Measurements from ENCODE around the gene FAM136A. TPM values are rescaled to one million over a fixed set of nuclear protein-coding genes. Genes with fewer than 3 reads are reported as not detected.
"Not testable (repeated sequence)": the region's sequence is repeated elsewhere in the genome, so short reads cannot be mapped to it uniquely, and the experiment has no call there.

FAM136A gene
- total and polyA plus RNA-seq, 4 experiments from 2014 or later: 26.2 to 43.6 (median 30.4) TPM

DNA sequence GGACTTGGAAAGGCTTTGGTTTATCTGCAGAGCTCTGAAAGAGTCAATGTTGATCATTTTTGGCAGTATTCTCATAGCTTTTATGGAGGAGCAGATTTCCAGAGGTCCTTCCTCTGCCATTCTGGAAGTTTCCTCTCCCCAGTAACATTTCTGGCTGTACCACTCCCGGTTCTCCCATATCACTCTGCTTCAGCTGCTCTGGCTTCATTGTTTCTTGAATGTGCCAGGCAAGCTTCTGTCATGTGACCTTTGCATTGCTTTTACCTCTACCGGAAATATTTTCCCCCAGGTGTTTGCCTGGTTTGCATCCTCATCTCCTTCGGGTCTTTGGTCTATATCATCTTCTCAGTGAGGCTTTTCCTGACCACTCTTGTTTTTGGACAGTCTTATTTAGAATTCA lies 31.5 kb downstream of the FAM136A start:
- Histone ChIP-seq H3K9me3 (ENCODE audit: control insufficient read depth in 1 of 2, low read length in 2 of 2) (no peaks in the 10 kb centered on the region), H3K4me1 (ENCODE audit: insufficient read depth, low read length) (no peaks in the 10 kb centered on the region), H3K27ac (ENCODE audit: low read depth, low read length) (no peak overlapping the region), H3K36me3 (ENCODE audit: insufficient read depth, low read length) (peaks cover 8% of the 10 kb centered on the region), H3K4me3 (ENCODE audit: low read length in 2 of 2) (no peak overlapping the region), H3K27me3 (ENCODE audit: insufficient read depth, low read length) (no peaks in the 10 kb centered on the region)
- Mint-ChIP-seq H3K27ac (peak overlapping the region in 3 of 7 donors; percentile 1 to 42 (median 37)), H3K27me3 (no peaks in the 10 kb centered on the region), H3K9me3 (no peaks in the 10 kb centered on the region), H3K4me3 (no peak overlapping the region), H3K36me3 (peaks cover 35 to 42% of the 10 kb centered on the region in 2 donors), H3K4me1 (peaks cover 4 to 19% (median 13%) of the 10 kb centered on the region in 4 donors)
- POLR2A ChIA-PET (ENCODE audit: partially characterized antibody): interaction anchor here (1.4 kb wide), 1 partner anchor 13 kb away, joined by 4 read pairs; the partner anchor contains the start of gene PCYOX1
- intact Hi-C loops (cut with micrococcal nuclease): no loop called here
- CTCF ChIA-PET (ENCODE audit: partially characterized antibody): no interaction called here
- no peak for DNase-seq

DNA sequence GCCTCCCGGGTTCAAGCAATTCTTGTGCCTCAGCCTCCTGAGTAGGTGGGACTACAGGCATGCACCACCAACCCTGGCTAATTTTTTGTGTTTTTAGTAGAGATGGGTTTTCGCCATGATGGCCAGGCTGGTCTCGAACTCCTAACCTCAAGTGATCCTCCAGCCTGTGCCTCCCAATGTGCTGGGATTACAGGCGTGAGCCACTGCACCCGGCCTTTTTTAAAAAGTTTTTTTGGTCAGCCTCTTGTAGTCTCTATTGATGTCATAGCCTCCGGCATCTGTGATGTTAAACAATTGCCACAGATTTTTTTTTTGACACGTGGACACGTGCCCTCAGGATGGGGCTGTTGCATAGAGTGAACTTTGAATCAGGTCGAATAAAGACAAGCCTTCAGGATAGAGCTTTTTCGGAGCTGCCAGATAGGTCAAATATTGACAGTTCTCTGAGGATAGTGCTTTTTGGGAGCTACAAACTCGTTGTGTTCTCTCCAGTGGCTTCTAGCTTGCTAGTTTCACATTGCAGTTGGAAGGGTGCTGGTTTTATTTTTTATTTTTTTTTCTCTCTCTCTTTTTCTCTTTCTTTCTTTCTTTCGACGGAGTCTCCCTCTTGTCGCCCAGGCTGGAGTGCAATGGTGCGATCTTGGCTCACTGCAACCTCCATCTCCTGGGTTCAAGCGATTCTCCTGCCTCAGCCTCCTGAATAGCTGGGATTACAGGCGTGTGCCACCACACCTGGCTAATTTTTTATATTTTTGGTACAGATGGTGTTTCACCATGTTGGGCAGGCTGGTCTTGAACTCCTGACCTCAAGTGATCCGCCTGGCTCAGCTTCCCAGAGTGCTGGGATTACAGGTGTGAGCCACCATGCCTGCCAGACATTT lies 32.2 kb downstream of the FAM136A start:
- Mint-ChIP-seq H3K4me1 (peaks cover 5 to 16% (median 13%) of the 10 kb centered on the region in 4 donors), H3K36me3 (peaks cover 30 to 36% of the 10 kb centered on the region in 2 donors)
- POLR2A ChIA-PET (ENCODE audit: partially characterized antibody): interaction anchor here (1.4 kb wide), 1 partner anchor 12 kb away, joined by 4 read pairs; the partner anchor contains the start of gene PCYOX1
- H3K27me3 ChIP-seq (ENCODE audit: insufficient read depth, low read length); DNase-seq; H3K36me3 ChIP-seq (ENCODE audit: insufficient read depth, low read length); intact Hi-C loops (cut with micrococcal nuclease); H3K4me1 ChIP-seq (ENCODE audit: insufficient read depth, low read length); H3K27ac Mint-ChIP-seq; H3K4me3 ChIP-seq (ENCODE audit: low read length in 2 of 2); H3K4me3 Mint-ChIP-seq; H3K27ac ChIP-seq (ENCODE audit: low read depth, low read length); H3K9me3 ChIP-seq (ENCODE audit: control insufficient read depth in 1 of 2, low read length in 2 of 2); H3K27me3 Mint-ChIP-seq; CTCF ChIA-PET (ENCODE audit: partially characterized antibody); H3K9me3 Mint-ChIP-seq: not testable (repeated sequence)

DNA sequence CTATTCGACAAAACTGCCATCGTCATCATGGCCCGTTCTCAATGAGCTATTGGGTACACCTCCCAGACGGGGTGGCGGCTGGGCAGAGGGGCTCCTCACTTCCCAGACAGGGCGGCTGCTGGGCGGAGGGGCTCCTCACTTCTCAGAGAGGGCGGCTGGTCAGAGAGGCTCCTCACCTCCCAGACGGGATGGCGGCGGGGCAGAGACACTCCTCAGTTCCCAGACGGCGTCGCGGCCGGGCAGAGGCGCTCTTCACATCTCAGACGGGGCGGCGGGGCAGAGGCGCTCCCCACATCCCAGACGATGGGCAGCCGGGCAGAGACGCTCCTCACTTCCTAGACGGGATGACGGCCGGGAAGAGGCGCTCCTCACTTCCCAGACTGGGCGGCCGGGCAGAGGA lies 34.9 kb downstream of the FAM136A start:
- POLR2A ChIA-PET (ENCODE audit: partially characterized antibody); H3K27ac Mint-ChIP-seq; H3K4me3 ChIP-seq (ENCODE audit: low read length in 2 of 2); DNase-seq; intact Hi-C loops (cut with micrococcal nuclease); H3K9me3 Mint-ChIP-seq; H3K27ac ChIP-seq (ENCODE audit: low read depth, low read length); CTCF ChIA-PET (ENCODE audit: partially characterized antibody); H3K9me3 ChIP-seq (ENCODE audit: control insufficient read depth in 1 of 2, low read length in 2 of 2); H3K36me3 ChIP-seq (ENCODE audit: insufficient read depth, low read length); H3K27me3 Mint-ChIP-seq; H3K4me1 ChIP-seq (ENCODE audit: insufficient read depth, low read length); H3K27me3 ChIP-seq (ENCODE audit: insufficient read depth, low read length); H3K4me3 Mint-ChIP-seq: not testable (repeated sequence)
- Mint-ChIP-seq H3K4me1 (peaks cover 6 to 16% (median 13%) of the 10 kb centered on the region in 4 donors), H3K36me3 (peaks cover 30 to 38% of the 10 kb centered on the region in 2 donors)

DNA sequence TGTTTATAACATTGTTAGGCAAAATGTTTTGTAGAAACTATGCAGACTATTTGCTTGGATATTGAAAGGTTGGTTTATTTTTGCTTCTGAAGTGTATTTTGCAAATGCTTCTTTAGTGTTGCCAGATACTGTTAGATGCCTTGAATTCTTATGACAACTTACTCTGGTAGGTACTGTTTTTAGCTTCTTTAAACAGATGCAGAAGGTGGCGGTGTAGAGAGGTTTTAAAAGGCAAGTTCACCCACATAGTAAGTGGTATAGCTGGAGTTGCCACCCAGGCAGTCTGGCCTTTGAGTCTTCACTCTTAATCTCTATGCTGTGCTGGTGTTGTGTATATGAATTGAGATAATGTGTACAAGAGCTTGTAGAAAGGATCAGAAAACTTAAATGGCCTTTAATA lies 40.4 kb downstream of the FAM136A start:
- H3K9me3 Mint-ChIP-seq: peaks cover 0 to 2% (median 0%) of the 10 kb centered on the region in 8 donors
- no peak overlapping the region for H3K4me3 Mint-ChIP-seq
- peaks cover 6% of the 10 kb centered on the region for H3K36me3 ChIP-seq (ENCODE audit: insufficient read depth, low read length)
- H3K36me3 Mint-ChIP-seq: peaks cover 30 to 51% of the 10 kb centered on the region in 2 donors
- no peaks in the 10 kb centered on the region for H3K9me3 ChIP-seq (ENCODE audit: control insufficient read depth in 1 of 2, low read length in 2 of 2)
- H3K27ac Mint-ChIP-seq: peak overlapping the region in 2 of 7 donors; percentile 18 to 20
- intact Hi-C loops (cut with micrococcal nuclease): no loop called here
- peaks cover 17% of the 10 kb centered on the region for H3K4me1 ChIP-seq (ENCODE audit: insufficient read depth, low read length)
- no peaks in the 10 kb centered on the region for H3K27me3 ChIP-seq (ENCODE audit: insufficient read depth, low read length)
- CTCF ChIA-PET (ENCODE audit: partially characterized antibody): no interaction called here
- POLR2A ChIA-PET (ENCODE audit: partially characterized antibody): interaction anchor here (5.3 kb wide), 1 partner anchor 71 kb away, joined by 44 read pairs; the partner anchor contains the start of gene C2orf42
- DNase-seq: no peak
- no peak overlapping the region for H3K4me3 ChIP-seq (ENCODE audit: low read length in 2 of 2)
- no peaks in the 10 kb centered on the region for H3K27me3 Mint-ChIP-seq
- peaks cover 31 to 59% (median 45%) of the 10 kb centered on the region in 4 donors for H3K4me1 Mint-ChIP-seq
- no peak overlapping the region for H3K27ac ChIP-seq (ENCODE audit: low read depth, low read length)

DNA sequence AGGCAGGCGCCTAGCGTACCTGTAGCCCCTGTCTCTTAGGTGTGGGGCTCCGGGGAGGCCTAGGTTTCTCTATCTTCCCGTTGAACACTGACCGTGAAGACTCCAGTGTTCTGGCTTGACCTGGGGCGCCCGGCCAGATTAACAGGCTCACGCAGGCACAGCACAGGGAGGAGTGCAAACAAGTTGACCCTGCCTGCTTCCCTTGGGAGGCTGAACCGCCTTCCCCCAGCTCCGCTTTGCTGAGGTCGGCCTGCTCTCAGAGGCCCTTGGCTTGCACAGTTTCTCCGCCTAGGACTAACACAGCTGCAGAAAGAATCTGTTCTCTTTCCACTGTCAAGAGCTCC lies 43.4 kb downstream of the FAM136A start:
- peak overlapping the region; percentile 8 to 86 (median 69) for H3K27ac Mint-ChIP-seq
- intact Hi-C loops (cut with micrococcal nuclease): loop anchor here (1.0 to 2.0 kb wide), 4 partner anchors 10 to 344 kb away; partner anchors contain the start of genes C2orf42, SNRPG and TIA1
- ChIA-PET CTCF (ENCODE audit: partially characterized antibody) (interaction anchor here (1.2 to 3.0 kb wide), 7 partner anchors 9 to 345 kb away, joined by 4 to 21 read pairs (median 7); partner anchors contain the start of genes FAM136A, MXD1, SNRPG and TIA1), POLR2A (ENCODE audit: partially characterized antibody) (interaction anchor here (0.6 to 5.3 kb wide), 22 partner anchors 10 to 821 kb away, joined by 3 to 55 read pairs (median 6); partner anchors contain the start of genes C2orf42, FAM136A, MXD1 and NFU1)
- peaks cover 26 to 48% (median 36%) of the 10 kb centered on the region in 4 donors for H3K4me1 Mint-ChIP-seq
- H3K27me3 Mint-ChIP-seq: no peaks in the 10 kb centered on the region
- peaks cover 16 to 39% of the 10 kb centered on the region in 2 donors for H3K36me3 Mint-ChIP-seq
- no peaks in the 10 kb centered on the region for H3K36me3 ChIP-seq (ENCODE audit: insufficient read depth, low read length)
- no peaks in the 10 kb centered on the region for H3K9me3 ChIP-seq (ENCODE audit: control insufficient read depth in 1 of 2, low read length in 2 of 2)
- H3K4me3 Mint-ChIP-seq: peak overlapping the region; percentile 87 to 97 (median 93)
- peaks cover 0 to 3% (median 0%) of the 10 kb centered on the region in 8 donors for H3K9me3 Mint-ChIP-seq
- peak in 1 of 5 donors; percentile 39 for DNase-seq
- H3K4me1 ChIP-seq (ENCODE audit: insufficient read depth, low read length): peaks cover 17% of the 10 kb centered on the region
- H3K27ac ChIP-seq (ENCODE audit: low read depth, low read length): peak overlapping the region; percentile 57
- no peaks in the 10 kb centered on the region for H3K27me3 ChIP-seq (ENCODE audit: insufficient read depth, low read length)
- peak overlapping the region; percentile 10 to 79 for H3K4me3 ChIP-seq (ENCODE audit: low read length in 2 of 2)

DNA sequence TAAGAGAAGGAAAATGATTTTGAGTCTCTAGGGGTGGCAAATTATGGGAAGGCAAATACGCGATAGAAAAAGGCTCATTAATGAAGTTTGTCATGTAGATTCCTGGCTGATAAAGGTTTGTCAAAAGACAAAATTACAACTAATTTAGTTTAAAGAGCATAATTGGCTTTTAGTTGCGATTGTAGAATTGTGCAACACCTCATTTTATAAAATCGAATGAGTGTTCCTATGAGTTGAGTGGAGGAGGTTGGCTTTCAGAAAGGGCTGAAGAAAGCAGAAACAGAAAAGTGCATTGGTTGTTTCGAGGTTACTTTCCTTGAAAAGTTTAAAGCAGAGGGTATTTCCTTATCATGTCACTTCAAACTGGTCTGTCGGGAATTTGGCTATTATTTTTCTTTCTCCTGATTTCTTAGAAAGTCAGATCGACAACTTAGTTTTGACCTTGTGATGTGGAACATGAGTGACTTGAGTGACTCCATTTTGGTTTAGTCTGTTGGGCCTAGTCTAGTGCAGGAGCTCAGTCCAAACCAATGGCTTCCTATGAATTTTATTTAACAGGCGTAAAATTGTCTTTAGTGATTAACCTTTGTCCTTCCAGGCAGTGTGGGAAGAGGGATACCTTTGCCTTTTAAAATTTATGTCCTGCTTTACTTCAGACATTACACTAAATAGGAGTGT lies 46.1 kb downstream of the FAM136A start:
- Histone ChIP-seq H3K9me3 (ENCODE audit: control insufficient read depth in 1 of 2, low read length in 2 of 2) (no peaks in the 10 kb centered on the region), H3K4me1 (ENCODE audit: insufficient read depth, low read length) (peaks cover 17% of the 10 kb centered on the region), H3K4me3 (ENCODE audit: low read length in 2 of 2) (no peak overlapping the region), H3K27me3 (ENCODE audit: insufficient read depth, low read length) (no peaks in the 10 kb centered on the region), H3K27ac (ENCODE audit: low read depth, low read length) (no peak overlapping the region), H3K36me3 (ENCODE audit: insufficient read depth, low read length) (no peaks in the 10 kb centered on the region)
- POLR2A ChIA-PET (ENCODE audit: partially characterized antibody): no interaction called here
- H3K27ac Mint-ChIP-seq: no peak overlapping the region
- peak overlapping the region in 3 of 8 donors; percentile 13 to 49 (median 36) for H3K4me3 Mint-ChIP-seq
- no peak for DNase-seq
- H3K27me3 Mint-ChIP-seq: no peaks in the 10 kb centered on the region
- CTCF ChIA-PET (ENCODE audit: partially characterized antibody): no interaction called here
- peaks cover 0 to 3% (median 0%) of the 10 kb centered on the region in 8 donors for H3K9me3 Mint-ChIP-seq
- intact Hi-C loops (cut with micrococcal nuclease): no loop called here
- peaks cover 1 to 21% of the 10 kb centered on the region in 2 donors for H3K36me3 Mint-ChIP-seq
- H3K4me1 Mint-ChIP-seq: peaks cover 12 to 34% (median 23%) of the 10 kb centered on the region in 4 donors

DNA sequence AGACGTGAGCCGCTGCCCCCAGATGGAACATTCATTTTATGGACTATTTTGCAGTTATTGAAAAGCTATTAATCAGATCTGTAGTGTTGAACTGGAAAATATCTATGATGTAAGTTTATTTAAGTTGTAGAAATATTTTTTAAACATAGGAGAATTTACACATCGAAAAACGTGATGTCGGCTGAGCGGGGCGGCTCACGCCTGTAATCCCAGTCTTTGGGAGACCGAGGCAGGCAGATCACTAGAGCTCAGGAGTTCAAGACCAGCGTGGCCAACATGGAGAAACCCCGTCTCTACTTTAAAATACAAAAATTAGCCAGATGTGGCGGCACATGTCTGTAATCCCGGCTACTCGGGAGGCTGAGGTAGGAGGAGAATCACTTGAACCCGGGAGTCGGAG lies 51.4 kb downstream of the FAM136A start:
- Histone ChIP-seq H3K27me3 (ENCODE audit: insufficient read depth, low read length) (no peaks in the 10 kb centered on the region), H3K4me1 (ENCODE audit: insufficient read depth, low read length) (peaks cover 17% of the 10 kb centered on the region), H3K4me3 (ENCODE audit: low read length in 2 of 2) (no peak overlapping the region), H3K36me3 (ENCODE audit: insufficient read depth, low read length) (no peaks in the 10 kb centered on the region), H3K9me3 (ENCODE audit: control insufficient read depth in 1 of 2, low read length in 2 of 2) (no peaks in the 10 kb centered on the region), H3K27ac (ENCODE audit: low read depth, low read length) (no peak overlapping the region)
- Mint-ChIP-seq H3K9me3 (peaks cover 0 to 7% (median 0%) of the 10 kb centered on the region in 8 donors), H3K36me3 (peaks cover 0 to 21% of the 10 kb centered on the region in 2 donors), H3K27ac (peak overlapping the region in 2 of 7 donors; percentile 3 to 99), H3K27me3 (peaks cover 2 to 4% of the 10 kb centered on the region in 2 donors), H3K4me3 (no peak overlapping the region), H3K4me1 (peaks cover 12 to 33% (median 17%) of the 10 kb centered on the region in 4 donors)
- ChIA-PET POLR2A (ENCODE audit: partially characterized antibody) (interaction anchor here (1.2 to 2.7 kb wide), 2 partner anchors 43 to 818 kb away, joined by 3 to 14 read pairs; partner anchors contain the start of genes NAGK and SNRPG), CTCF (ENCODE audit: partially characterized antibody) (no interaction called here)
- intact Hi-C loops (cut with micrococcal nuclease): no loop called here
- no peak for DNase-seq
